Skin epidermis (tissue), 12 donors: ENCODE results near the gene TGM1.
"Not testable (repeated sequence)": the region's sequence is repeated elsewhere in the genome, so short reads cannot be mapped to it uniquely, and the experiment has no call there.

Source experiments
- H3K27ac ChIP-seq, 21 experiments: fragments of 200-600 bp; sonication (generic) in 11 of 21; one replicate each; pipeline ENCODE4 v1.5.0; 2020; ENCODE audit warnings: mild to moderate bottlenecking in 3 of 21, inconsistent platforms in 2 of 21, moderate library complexity in 2 of 21
- H3K4me3 ChIP-seq, 7 experiments: fragments of 200-600 bp; sonication (generic) in 2 of 7; one replicate each; pipeline ENCODE4 v1.5.0; 2020; ENCODE audit warnings: inconsistent platforms in 2 of 7, mild to moderate bottlenecking in 2 of 7, moderate library complexity in 1 of 7

The TGM1 gene

GRCh38 chr14:24219080-24219479 is 43.9 kb downstream of the TGM1 start:
- peak overlapping the region in 1 of 21 experiments; percentile 41 for H3K27ac ChIP-seq
- no peak overlapping the region for H3K4me3 ChIP-seq

GRCh38 chr14:24216876-24217275 is 46.1 kb downstream of the TGM1 start:
- peak overlapping the region in 4 of 21 experiments; percentile 84 to 93 (median 88) for H3K27ac ChIP-seq
- H3K4me3 ChIP-seq = not testable (repeated sequence)

GRCh38 chr14:24216345-24216699 is 46.7 kb downstream of the TGM1 start:
- Histone ChIP-seq H3K27ac (peak overlapping the region in 14 of 21 experiments; percentile 63 to 95 (median 89)), H3K4me3 (peak overlapping the region in 2 of 7 experiments; percentile 54 to 65)

- peak within 1 kb of the TSS; percentile 40 to 96 (median 88) for H3K27ac ChIP-seq
- peak within 1 kb of the TSS; percentile 54 to 70 (median 64) for H3K4me3 ChIP-seq
These were observed 47.3 kb downstream of the TGM1 start, which contains the start of gene MDP1 for GRCh38 chr14:24215495-24216344. Gene MDP1, minus strand, starts transcription at chr14:24216066. Its CDS starts 111 bp downstream, at chr14:24215955.

- peak overlapping the region in 4 of 7 experiments; percentile 56 to 85 (median 62) for H3K4me3 ChIP-seq
These were observed 48.9 kb downstream of the TGM1 start for GRCh38 chr14:24213866-24214662.

GRCh38 chr14:24212924-24213865 is 49.8 kb downstream of the TGM1 start, which contains the start of gene CHMP4A:
Gene CHMP4A, minus strand, starts transcription at chr14:24213488. Its CDS starts 49 bp downstream, at chr14:24213439.
- Histone ChIP-seq H3K27ac (peak within 1 kb of the TSS; percentile 63 to 99 (median 97)), H3K4me3 (peak within 1 kb of the TSS; percentile 45 to 85 (median 60))

More at GRCh38 chr14:24213866-24214662, 48.9 kb downstream of the TGM1 start:
- peak overlapping the region in 19 of 21 experiments; percentile 90 to 99 (median 97) for H3K27ac ChIP-seq

- Histone ChIP-seq H3K4me3 (no peak overlapping the region), H3K27ac (no peak overlapping the region)
These were observed 51.7 kb downstream of the TGM1 start for GRCh38 chr14:24211311-24211710.

- no peak overlapping the region for H3K4me3 ChIP-seq
- H3K27ac ChIP-seq = no peak overlapping the region
These were observed 55.4 kb downstream of the TGM1 start for GRCh38 chr14:24207625-24208024.

GRCh38 chr14:24207104-24207551 is 55.8 kb downstream of the TGM1 start:
- Histone ChIP-seq H3K4me3 (no peak overlapping the region), H3K27ac (no peak overlapping the region)

- Histone ChIP-seq H3K27ac (no peak overlapping the region), H3K4me3 (no peak overlapping the region)
These were observed 56.5 kb downstream of the TGM1 start for GRCh38 chr14:24206260-24207103.

GRCh38 chr14:24204163-24205146 is 58.5 kb downstream of the TGM1 start:
- H3K27ac ChIP-seq = no peak overlapping the region

GRCh38 chr14:24203249-24203886 is 59.6 kb downstream of the TGM1 start:
- not testable (repeated sequence) for H3K27ac ChIP-seq

More at GRCh38 chr14:24204163-24205146, 58.5 kb downstream of the TGM1 start:
- no peak overlapping the region for H3K4me3 ChIP-seq

GRCh38 chr14:24202538-24202937 is 60.4 kb downstream of the TGM1 start:
- not testable (repeated sequence) for H3K4me3 ChIP-seq, H3K27ac ChIP-seq

More at GRCh38 chr14:24203249-24203886, 59.6 kb downstream of the TGM1 start:
- H3K4me3 ChIP-seq = not testable (repeated sequence)
